Measurements from ENCODE around the gene TMEM235.

TMEM235 gene

DNA sequence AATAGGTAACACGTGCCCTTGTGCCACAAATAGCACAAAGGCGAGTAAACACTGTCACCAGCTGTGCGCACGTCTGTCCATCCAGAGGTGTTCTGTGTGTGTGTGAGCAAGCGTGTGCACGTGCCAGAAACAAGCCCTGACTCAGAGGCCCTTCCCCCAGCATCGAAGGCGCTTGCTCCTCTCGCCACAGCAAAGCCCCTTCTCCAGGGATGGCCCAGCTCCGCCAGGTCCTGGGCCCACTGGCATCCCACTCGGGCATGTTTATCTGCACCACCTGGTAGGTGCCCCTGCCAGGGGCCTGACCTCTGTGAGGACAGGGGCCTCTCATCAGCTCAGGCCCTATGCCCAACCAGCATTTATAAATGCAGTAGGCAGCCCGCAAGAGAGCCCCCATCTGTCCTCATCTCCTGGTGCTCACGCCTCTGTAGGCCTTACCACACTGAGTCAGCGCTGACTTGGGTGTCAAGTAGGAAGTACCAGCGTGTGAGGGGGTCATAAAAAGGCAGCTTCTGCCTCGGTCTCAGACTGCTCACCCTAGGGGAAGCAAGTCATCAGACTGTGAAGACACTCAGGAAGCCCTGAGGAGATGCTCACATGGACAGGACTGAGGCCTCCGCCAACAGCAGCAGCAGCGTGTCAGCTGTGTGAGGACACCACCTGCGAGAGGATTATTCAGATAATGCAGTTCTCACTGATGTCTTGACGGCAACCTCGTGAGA, 10.8 kb downstream of the TMEM235 start:
- FAIRE-seq (no peak), DNase-seq (ENCODE audit: insufficient read length, low spot score) (no peak)
- TF ChIP-seq PAX5 (IDR thresholded peaks at IDR 0.05; ENCODE audit: insufficient read depth, low read length, severe bottlenecking) (no peak), TAF1 (IDR thresholded peaks at IDR 0.05; ENCODE audit: low read depth, low read length) (no peak), POLR2A (IDR thresholded peaks at IDR 0.05; ENCODE audit: low read depth, low read length) (no peak)

DNA sequence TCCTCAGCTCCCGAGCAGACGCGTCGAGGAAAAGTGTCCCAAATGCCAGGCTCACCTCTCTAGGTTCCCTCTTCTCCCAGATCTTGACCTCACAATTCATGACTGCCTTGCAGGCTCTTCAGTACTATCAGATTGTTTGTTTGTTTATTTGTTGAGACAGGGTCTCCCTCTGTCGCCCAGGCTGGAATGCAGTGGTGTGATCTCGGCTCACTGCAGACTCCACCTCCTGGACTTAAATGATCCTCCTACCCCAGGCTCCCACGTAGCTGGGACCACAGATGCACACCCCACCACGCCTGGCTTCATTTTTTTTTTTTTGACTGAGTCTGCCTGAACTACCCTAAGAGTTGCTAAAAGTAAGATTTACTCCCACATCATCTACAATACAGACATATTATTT, 15.9 kb downstream of the TMEM235 start:
- DNase-seq (ENCODE audit: insufficient read length, low spot score), result no peak
- no peak for TF ChIP-seq POLR2AphosphoS5 (IDR thresholded peaks at IDR 0.05; ENCODE audit: low read depth, low read length)
- TF ChIP-seq TAF1 (IDR thresholded peaks at IDR 0.05; ENCODE audit: low read depth, low read length), result no peak
- no peak for TF ChIP-seq SPI1 (IDR thresholded peaks at IDR 0.05; ENCODE audit: low read depth, low read length)
- no peak for TF ChIP-seq POU2F2 (IDR thresholded peaks at IDR 0.05; ENCODE audit: low read depth, low read length)
- FAIRE-seq, result no peak

DNA sequence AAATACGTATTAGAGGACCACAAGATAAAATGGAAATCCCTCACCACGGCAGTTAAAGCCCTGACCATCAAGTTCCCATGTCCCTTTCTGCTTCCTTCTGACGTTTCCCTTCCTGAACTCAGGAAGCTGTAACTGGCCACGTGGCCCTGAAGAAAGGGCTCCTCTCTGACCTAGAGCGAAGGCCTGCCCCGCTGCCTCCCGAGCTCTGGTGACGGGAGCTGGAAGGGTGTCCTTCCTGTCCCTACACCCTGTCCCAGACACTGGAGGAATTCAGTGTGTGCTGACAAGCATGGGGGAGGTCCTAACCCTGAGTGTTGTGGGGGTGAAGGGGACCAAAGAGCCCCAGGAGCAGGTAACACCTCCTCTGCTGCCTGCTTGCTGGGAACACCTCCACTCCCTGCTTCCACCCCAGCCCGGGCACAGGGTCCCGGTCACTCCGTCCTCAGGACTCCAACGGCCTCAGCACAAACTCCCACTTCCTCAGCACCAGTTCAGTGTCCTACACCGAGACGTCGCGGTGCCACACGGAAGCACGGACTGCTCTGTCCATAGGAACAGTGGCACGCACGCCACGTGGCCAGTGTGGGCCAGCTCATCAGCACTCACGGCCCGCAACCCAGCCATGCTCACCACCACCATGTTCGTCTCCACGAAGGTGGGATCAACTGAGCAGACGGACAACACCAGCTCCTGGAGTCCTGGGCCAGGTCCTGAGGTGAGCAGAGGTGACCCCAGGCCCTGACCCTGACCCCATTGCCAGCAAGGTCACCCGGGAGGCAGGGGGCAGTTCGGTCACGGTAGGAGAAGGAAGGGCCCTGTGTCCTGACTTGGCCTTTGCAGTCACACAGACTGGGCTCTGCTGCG, 16.9 kb downstream of the TMEM235 start:
- no peak for FAIRE-seq
- DNase-seq (ENCODE audit: insufficient read length, low spot score), result no peak
- TF ChIP-seq POU2F2 (IDR thresholded peaks at IDR 0.05; ENCODE audit: low read depth, low read length), result no peak
- no peak for TF ChIP-seq TAF1 (IDR thresholded peaks at IDR 0.05; ENCODE audit: low read depth, low read length)
- no peak for TF ChIP-seq SPI1 (IDR thresholded peaks at IDR 0.05; ENCODE audit: low read depth, low read length)
- no peak for TF ChIP-seq POLR2AphosphoS5 (IDR thresholded peaks at IDR 0.05; ENCODE audit: low read depth, low read length)
- no peak for TF ChIP-seq POLR2A (IDR thresholded peaks at IDR 0.05; ENCODE audit: low read depth, low read length)
- no peak for TF ChIP-seq PAX5 (IDR thresholded peaks at IDR 0.05; ENCODE audit: insufficient read depth, low read length, severe bottlenecking)

DNA sequence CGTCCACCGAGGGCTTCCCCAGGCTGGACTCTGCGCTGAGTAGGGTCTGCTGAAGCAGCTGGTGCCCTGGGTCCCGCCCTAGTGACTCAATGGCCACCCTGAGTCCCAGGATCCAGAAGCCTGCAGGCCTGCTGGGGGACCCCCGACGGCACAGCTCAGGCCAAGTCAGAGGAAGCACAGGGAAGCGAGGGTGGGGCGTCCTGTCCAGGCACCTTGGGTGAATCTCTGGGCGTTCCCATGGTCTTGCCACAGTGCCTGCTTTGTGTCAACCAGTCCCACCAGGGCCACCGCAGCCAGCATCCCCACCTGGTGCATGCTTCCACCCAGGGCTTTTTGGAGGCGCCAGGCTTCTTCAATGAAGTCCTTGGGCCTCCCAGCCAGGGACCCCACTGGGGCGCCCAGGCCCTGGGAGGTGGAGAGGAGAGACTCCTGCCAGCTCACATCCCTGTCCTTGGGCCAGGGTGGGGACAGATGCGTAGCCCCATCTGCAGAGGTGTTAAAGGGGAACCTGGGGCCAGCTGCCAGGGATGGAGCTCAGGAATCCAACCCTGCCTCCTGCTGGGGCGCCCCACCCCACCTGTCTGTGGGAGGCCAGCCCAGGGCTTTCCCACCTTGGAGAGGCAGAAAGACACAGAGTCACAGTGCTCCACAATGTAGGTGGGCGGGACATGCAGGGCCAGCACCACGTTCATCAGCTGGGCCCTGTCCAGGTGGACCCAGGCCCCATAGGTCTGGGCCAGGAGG, 17.8 kb downstream of the TMEM235 start:
- FAIRE-seq (no peak), DNase-seq (ENCODE audit: insufficient read length, low spot score) (no peak)
- TF ChIP-seq PAX5 (IDR thresholded peaks at IDR 0.05; ENCODE audit: insufficient read depth, low read length, severe bottlenecking) (no peak), TAF1 (IDR thresholded peaks at IDR 0.05; ENCODE audit: low read depth, low read length) (no peak), POU2F2 (IDR thresholded peaks at IDR 0.05; ENCODE audit: low read depth, low read length) (no peak), POLR2AphosphoS5 (IDR thresholded peaks at IDR 0.05; ENCODE audit: low read depth, low read length) (no peak), SPI1 (IDR thresholded peaks at IDR 0.05; ENCODE audit: low read depth, low read length) (no peak), POLR2A (IDR thresholded peaks at IDR 0.05; ENCODE audit: low read depth, low read length) (no peak)

DNA sequence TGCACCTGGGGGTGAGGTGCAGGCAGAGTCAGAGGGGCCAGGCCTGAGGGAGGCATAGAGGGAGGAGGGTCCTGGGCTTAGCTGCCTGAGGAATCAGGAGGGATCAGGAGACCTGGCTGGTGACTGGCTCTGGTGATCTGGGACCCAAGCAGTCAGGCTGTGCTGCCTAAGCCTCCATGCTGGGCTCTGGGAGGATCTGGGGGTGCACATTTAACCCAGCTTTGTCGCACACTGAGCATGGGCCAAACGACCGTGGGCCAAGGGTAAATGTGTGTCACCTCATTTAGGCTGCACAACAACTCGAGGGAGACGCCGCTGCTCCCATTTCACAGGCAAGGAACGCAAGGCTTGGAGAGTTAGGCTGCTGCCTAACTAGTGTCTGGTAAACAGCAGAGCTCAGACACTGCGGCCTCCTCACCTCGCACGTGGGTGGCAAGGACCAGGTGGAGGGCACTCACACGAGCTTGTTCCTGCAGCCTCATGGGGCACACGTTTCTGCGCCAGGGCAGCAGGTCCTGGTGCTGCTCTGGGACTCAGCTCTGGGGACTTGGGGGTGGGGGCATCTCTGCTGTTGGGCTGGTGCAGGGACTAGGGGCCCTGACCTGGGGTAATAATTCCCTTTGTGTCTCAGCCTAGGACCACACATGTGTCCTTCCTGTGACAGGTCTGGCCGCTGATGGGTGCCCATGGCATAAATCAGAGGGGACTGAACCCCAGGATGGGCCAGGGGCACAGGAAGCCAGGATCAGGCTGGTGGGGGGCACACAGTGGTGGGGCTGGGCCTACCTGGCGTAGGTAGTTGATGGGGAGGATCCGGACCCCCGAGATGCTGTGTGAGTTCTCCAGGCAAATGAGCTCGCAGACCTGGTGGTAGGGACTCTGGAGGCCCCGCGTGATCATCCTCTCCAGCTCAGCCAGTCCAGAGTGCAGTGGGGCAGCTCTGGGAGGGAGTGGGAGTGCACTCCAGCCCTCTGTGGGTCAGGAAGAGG, 18.7 kb downstream of the TMEM235 start:
- DNase-seq (ENCODE audit: insufficient read length, low spot score) (no peak), FAIRE-seq (no peak)
- TF ChIP-seq TAF1 (IDR thresholded peaks at IDR 0.05; ENCODE audit: low read depth, low read length) (no peak), SPI1 (IDR thresholded peaks at IDR 0.05; ENCODE audit: low read depth, low read length) (no peak), POU2F2 (IDR thresholded peaks at IDR 0.05; ENCODE audit: low read depth, low read length) (no peak), POLR2A (IDR thresholded peaks at IDR 0.05; ENCODE audit: low read depth, low read length) (no peak), POLR2AphosphoS5 (IDR thresholded peaks at IDR 0.05; ENCODE audit: low read depth, low read length) (no peak), PAX5 (IDR thresholded peaks at IDR 0.05; ENCODE audit: insufficient read depth, low read length, severe bottlenecking) (no peak)

DNA sequence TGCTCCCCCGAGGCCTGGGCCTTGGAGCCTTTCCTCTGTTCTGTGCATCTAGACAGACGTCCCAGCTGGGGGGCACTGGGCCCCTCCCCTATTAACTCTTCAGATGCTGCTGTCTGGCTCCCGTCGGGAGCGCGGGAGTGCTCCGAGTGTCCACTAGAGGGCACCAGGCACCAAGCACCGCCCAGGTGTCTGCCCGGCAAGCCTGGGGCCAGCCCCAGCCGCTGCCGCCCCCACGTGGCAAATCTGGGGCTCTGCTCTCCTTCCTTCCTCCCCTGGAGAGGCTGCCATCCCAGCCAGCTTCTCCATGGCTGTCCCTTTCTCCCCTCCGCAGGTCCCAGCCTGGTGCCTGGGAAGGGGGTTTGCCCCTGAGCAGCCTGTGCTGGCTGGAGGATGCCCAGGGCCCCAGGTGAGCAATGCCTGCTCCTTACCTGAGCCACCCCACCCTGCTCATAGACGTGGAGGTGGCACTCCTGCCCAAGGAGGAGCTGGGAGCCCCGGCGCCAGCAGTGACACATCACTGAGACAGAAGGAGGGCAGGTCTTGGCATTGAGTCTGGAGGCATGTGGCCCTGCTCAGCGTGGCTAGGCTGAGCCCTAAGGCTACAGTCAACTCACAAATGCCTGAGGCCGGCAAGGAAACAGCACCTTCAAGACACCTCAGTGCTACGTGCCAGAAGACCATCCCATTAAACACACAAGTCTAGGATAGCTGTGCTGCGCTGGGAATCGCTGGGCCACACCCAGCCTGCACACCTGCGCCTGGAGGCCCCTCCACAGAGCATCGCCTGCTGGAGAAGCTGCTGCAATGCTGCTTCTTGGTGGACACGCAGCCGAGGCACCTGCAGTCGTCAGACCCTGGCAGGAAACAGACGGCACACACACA, 19.7 kb downstream of the TMEM235 start:
- peak; percentile 44 for TF ChIP-seq PAX5 (IDR thresholded peaks at IDR 0.05; ENCODE audit: insufficient read depth, low read length, severe bottlenecking)
- no peak for TF ChIP-seq POLR2A (IDR thresholded peaks at IDR 0.05; ENCODE audit: low read depth, low read length)
- FAIRE-seq, result peak; percentile 93
- peak; percentile 95 for DNase-seq (ENCODE audit: insufficient read length, low spot score)

DNA sequence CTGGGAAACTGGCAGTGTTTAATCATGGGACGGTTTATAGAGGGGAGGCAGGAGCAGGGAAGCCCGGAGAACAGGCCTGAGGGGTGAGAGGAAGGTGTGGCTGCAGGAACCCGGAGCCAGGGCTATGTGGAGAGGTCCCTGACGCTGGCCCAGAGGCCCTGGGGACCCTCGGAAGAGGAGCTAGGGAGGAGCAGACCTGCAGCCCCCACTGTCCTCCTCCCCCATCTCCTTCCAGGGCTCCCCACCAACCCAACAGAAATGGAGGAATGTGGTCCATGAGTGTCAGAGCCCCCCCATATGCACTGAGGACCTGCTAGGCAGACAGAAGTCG, 20.3 kb downstream of the TMEM235 start:
- no peak for DNase-seq (ENCODE audit: insufficient read length, low spot score)
- no peak for TF ChIP-seq POU2F2 (IDR thresholded peaks at IDR 0.05; ENCODE audit: low read depth, low read length)
- FAIRE-seq, result no peak

DNA sequence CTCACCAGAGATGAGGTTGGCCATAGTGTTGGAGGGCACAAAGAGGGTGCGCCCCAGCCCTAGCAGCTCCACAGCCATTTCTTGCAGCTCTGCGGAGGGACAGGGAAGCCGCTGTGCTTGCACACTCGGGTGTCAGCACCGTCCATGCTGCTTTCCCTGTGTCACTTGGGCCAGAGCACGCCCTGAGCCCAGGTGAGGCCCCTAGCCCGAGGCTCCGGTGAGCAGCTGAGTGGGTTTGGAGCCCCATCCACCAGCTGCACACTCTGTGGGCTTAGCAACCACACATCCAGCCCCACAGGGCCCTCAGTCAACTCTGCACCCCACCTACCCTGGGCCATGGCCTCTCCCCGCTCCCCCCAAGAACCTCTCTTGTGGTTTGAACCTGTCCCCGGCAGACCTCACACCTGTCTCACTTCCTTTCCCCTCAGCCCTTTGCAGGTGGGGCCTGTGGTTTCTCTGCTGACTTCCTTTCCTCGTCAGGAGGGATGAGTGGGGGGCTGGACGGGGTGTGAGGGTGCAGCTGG, 20.7 kb downstream of the TMEM235 start:
- DNase-seq (ENCODE audit: insufficient read length, low spot score), result peak; percentile 50
- peak; percentile 65 for FAIRE-seq
- TF ChIP-seq SPI1 (IDR thresholded peaks at IDR 0.05; ENCODE audit: low read depth, low read length) (peak; percentile 83), TAF1 (IDR thresholded peaks at IDR 0.05; ENCODE audit: low read depth, low read length) (no peak), POU2F2 (IDR thresholded peaks at IDR 0.05; ENCODE audit: low read depth, low read length) (no peak)
